GM19238 (cell line): Measurements from ENCODE around the gene RWDD1.
"Not testable (repeated sequence)": the region's sequence is repeated elsewhere in the genome, so short reads cannot be mapped to it uniquely, and the experiment has no call there.

Source experiments
- DNase-seq: peaks from one replicate; pipeline ENCODE4 v3.0.0; 2011; ENCODE audit warnings: low spot score; ENCODE audit not compliant: insufficient read length

Gene RWDD1

GRCh38 chr6:116560130-116560529 lies 11.2 kb upstream of the RWDD1 start:
- DNase-seq: no peak

- DNase-seq: no peak
Measured at GRCh38 chr6:116561377-116562018, 9.8 kb upstream of the RWDD1 start.

DNA sequence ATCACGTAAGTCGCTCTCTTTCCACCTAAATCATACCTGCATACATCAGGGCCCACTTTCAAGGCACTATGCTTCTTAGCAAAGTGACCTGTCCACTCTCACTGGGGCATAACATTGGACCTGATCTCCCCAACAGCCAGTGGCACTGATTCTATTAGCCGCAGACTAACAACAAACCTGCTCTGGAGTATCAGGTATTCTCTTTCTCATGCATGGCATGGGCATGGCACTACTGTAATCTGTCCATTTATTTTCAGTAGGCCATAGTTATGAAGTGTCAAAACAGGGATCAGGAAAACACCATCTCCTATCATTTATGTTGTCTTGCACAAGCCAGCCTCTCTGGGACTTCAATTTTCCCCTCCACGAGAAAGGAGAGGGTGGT lies 9.3 kb upstream of the RWDD1 start:
- no peak for DNase-seq

DNA sequence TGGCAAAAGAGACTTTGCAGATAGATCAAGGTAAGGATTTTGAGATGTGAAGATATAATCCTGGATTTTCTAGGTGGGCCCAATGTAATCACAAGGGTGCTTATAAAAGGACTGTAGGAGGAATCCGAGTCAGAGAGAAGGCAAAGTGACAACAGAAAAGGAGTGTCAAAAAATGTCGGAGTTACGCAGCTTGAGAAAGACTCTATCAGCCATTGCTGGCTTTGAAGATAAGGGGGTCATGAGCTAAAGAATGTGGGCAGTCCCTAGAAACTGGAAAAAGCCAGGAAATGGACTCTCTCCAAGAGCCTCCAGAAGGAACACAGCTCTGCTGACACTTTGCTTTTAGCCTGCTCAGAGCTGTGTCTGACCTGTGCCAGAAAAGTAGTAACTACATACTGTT lies 8.7 kb upstream of the RWDD1 start:
- DNase-seq: no peak

- no peak for DNase-seq
Measured at GRCh38 chr6:116563830-116564229, 7.5 kb upstream of the RWDD1 start.

DNA sequence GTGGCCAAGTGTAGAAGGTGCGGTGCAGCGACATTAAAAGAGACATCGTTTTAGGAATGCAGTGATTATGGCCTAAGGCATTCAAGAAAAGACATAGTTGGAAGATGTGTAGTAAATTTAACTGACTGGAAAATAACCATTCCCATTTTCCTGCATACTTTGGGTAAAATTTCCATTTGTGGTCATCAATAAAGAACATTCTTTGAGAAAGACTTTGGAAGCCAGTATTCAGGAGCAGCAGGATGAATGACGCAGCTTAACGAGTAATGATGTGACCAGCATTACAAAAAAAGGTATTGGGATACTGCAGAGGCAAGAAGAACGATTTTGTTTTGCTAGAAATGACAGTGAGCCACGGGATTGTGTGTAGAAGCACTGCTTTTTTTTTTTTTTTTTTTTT lies 7.0 kb upstream of the RWDD1 start:
- no peak for DNase-seq

DNA sequence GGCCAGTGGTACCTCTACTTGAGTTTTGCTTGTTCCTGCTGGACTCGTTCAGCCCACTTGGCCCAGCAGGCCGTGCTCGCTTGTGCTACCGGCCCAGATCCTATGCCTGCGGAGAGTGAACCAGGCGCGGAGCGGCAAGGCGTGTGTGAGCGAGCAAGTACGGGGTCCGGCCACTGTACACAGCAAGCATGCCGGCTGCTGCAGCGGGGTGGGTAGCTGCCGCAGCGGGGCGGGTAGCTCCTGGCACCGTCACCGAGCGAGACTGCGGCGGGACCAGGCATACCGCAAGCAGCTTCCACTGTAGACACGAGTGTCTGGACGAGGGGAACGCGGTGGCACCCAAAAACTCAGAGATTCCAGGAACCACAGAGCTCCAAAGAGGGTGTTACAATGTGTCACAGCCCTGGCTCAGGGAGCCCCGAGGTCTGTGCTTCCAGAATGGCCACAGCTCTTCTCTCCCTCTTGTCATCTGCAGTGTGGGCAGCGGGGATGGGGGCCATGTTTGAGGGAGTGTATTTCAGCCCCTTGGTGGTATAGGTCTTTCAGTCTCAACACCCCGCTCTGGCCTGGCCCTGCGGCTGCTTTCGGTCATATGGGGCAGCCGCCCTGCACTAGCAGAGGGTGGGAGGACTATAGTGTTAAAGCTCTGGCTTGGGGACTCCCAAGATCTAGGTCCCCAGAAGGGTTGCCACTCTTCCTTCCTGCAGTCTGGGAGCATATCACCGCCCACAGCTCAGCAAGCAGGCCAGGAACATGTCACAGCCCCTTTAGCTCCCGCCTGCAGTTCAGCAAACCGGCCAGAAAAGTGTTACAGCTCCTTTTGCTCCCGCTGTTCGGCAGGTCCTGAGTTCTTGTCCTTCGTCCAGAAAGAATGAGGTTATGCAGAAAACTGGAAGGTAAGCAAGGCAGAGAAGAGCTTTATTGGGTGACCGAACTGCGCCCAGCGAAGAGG lies 6.1 kb upstream of the RWDD1 start:
- DNase-seq: no peak

DNA sequence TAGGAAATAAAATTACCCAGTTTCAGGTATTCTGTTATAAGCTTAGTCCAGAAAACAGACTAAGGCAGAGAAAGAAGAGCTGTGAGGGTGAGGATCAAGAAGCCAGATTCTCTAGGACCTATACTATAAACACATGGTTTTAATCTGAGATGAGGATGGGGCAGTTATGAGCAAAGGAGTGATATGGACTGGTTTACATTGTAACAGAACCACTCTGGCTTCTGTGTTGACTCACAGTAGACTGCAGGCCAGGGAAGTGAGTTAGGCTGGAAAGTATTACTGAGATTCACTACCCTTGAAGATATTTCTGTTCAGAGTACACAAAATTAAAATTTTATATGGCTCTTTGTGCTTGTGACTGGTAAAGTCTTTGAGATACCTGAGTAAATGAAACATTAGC lies 3.2 kb upstream of the RWDD1 start:
- DNase-seq: no peak

GRCh38 chr6:116568821-116569755 lies 2.2 kb upstream of the RWDD1 start:
- DNase-seq: no peak

- DNase-seq: no peak
Measured at GRCh38 chr6:116571683-116572000, 338 bp downstream of the RWDD1 start.

DNA sequence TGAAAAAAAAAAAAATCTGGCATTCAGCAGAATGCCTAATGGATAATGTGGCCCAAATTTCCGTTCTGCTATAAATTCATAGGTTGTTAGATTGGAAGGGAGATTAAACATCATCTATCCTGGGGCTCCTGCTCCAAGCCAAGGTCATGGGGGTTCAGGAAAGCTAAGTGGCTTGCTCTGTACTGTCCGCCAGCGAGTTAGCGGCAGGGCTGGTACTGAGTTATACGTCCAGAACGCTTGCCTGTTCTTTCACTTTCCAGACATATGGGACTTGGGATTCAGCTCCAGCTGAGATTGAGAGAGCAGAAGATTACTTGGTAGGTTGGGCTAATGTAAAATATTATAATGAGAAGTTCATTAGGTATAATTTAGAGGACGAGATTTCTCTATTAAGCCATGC lies 858 bp downstream of the RWDD1 start:
- peak; percentile 25 for DNase-seq

DNA sequence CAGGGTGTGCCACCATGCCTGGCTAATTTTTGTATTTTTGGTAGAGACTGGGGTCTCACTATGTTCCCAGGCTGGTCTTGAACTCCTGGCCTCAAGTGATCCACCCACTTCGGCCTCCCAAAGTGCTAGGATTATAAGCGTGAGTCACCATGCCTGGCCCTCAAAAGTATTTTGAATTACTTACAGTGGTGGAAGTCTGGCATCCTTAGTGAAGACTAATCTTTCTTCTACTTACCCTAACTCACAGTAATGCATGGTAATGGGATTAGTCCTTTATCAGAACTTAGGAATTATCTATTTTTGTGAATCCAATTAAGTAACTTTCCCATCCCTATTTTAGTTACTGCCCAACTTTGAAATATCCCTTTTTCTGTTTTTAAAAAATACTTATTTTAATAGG lies 3.9 kb downstream of the RWDD1 start:
- no peak for DNase-seq

DNA sequence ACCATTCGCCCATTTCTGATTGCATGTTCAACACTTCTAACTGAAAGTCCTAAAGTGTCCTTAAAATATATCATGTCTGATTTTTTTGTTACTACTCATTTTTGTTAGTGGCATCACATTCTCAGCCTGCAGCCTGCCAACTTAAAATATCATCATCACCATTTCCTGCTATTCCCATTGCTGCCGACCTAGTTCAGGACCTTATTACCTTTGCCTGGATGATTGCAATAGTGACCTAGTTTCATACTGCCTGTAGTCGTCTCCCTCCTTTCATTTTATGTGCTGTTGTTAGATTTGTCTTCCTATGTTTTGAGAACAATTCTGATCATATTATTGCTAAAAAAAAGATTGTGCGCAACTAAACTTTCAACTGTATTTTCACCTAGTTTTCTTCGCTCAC lies 6.2 kb downstream of the RWDD1 start:
- no peak for DNase-seq

GRCh38 chr6:116578335-116578734 lies 7.0 kb downstream of the RWDD1 start:
- no peak for DNase-seq

DNA sequence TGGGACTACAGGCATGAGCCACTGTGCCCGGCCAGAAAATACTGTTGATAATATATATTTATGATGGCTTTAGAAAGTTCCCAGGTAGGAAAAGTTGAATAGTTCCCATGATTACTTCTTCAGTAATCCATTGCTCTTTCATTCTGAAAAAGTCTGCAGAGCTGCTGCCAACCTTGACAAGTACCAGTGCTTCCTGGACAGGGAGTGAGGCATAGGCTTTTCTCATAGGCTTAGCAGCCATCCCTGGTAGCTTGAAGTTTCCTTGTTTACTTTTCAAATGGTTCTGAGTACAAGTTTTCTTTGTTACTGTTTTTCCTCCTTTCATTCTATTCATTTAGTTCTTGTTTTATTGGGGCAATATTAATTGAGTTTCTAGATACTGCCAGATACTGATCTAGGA lies 7.8 kb downstream of the RWDD1 start:
- DNase-seq: no peak

GRCh38 chr6:116580198-116580597 lies 8.9 kb downstream of the RWDD1 start:
- DNase-seq: no peak

- DNase-seq: no peak
Measured at GRCh38 chr6:116586276-116586675, 15.0 kb downstream of the RWDD1 start.

DNA sequence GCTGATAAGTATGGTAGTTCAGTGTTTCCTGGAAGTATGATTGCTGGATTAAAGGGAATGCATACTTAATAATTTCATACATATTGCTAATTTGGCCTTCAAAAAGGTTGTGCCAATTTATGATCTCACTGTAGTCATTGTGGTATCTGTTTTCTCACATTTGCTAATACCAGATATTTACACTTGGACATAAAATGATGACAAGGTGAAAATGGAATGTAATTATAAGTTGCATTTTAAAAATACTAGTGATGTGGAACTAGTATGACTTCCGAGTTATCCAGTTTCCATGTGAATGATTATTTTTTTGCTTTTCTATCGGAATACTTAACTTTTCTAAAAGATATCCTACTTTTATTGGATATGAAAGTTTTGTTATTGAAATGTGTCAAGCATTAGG lies 15.4 kb downstream of the RWDD1 start:
- no peak for DNase-seq

DNA sequence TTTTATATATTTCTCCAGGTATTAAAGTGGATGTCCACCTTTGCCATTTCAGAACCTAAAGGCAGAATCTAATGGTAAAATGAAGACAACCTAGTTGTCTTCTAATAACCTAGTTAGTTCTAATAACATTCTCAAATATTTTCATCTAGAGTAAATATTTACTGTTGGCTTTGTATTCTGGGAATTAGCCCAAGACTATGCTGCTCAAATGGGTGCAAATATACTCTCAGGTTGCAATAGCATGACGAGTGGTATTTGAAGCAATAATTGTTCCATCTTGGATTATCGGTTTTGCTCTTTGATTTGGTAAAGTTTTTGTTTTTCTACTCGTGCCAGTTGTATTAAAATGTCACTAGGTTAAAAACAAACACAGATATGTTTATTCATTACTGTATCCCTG lies 23.9 kb downstream of the RWDD1 start:
- no peak for DNase-seq

DNA sequence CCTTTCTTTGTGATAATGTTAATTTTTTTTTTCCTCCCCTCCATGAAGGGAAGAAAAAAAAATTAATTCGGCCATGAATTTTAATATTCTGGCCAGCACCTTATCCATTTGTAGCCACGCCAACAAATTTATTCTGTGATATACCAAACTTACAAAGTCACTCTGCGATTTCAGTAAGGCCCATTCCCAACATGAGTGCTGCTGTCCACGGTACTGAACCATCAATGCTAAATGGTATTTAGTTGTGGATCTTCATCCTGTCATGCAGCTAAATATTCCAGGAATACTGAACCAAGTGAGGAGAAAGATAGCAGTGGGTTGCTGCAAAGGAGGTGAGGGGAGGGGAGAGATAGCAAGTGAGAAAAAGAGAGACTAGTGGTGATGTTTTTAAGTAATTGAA lies 25.5 kb downstream of the RWDD1 start:
- no peak for DNase-seq

DNA sequence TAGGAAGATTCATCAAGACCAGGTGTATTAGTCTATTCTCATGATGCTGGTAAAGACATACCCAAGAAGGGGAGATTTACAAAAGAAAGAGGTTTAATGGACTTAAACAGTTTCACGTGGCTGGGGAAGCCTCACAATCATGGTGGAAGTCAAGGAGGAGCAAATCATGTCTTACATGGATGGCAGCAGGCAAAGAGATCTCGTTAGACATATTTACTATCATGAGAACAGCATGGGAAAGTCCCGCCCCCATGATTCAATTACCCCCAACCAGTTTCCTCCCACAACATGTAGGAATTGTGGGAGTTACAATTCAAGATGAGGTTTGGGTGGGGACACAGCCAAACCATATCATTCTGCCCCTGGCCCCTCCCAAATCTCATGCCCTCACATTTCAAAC lies 32.6 kb downstream of the RWDD1 start:
- not testable (repeated sequence) for DNase-seq

GRCh38 chr6:116604868-116605267 lies 33.6 kb downstream of the RWDD1 start:
- not testable (repeated sequence) for DNase-seq
